Mesenchymal stem cell (in vitro differentiated cells and primary cell): ENCODE measurements around the gene AKR1E2.

Experiments
- DNase-seq: peaks from one replicate; pipeline ENCODE4 v3.0.0-alpha.2; 2013
- H2AFZ ChIP-seq: one replicate; pipeline ENCODE4 v1.6.1; 2013; ENCODE audit warnings: low read depth, mild to moderate bottlenecking, control low read depth, inconsistent platforms, low read length, moderate library complexity
- H2AK5ac ChIP-seq: 2 replicates; pipeline ENCODE4 v1.6.1; 2013; ENCODE audit warnings: low read length, moderate library complexity, mild to moderate bottlenecking, inconsistent platforms; ENCODE audit not compliant: severe bottlenecking
- H2BK120ac ChIP-seq: one replicate; pipeline ENCODE4 v1.6.1; 2013; ENCODE audit warnings: low read depth, mild to moderate bottlenecking, inconsistent platforms, low read length, moderate library complexity
- H2BK12ac ChIP-seq, 2 experiments: one replicate each; pipeline ENCODE4 v1.6.1; 2013; ENCODE audit warnings: inconsistent platforms in 2 of 2, low read length in 2 of 2, mild to moderate bottlenecking in 2 of 2, moderate library complexity in 2 of 2, control low read depth in 1 of 2
- H2BK15ac ChIP-seq: one replicate; pipeline ENCODE4 v1.6.1; 2013; ENCODE audit warnings: mild to moderate bottlenecking, low read depth, inconsistent platforms; ENCODE audit not compliant: poor library complexity, severe bottlenecking
- H2BK5ac ChIP-seq: 2 replicates; pipeline ENCODE4 v1.6.1; 2013; ENCODE audit warnings: low read depth, mild to moderate bottlenecking, low read length, control low read depth, inconsistent platforms; ENCODE audit not compliant: poor library complexity, severe bottlenecking
- H3K14ac ChIP-seq, 2 experiments: one replicate each; pipeline ENCODE4 v1.6.1; 2013; ENCODE audit warnings: inconsistent platforms in 2 of 2, low read length in 2 of 2, control low read depth in 1 of 2, mild to moderate bottlenecking in 1 of 2, moderate library complexity in 1 of 2
- H3K18ac ChIP-seq, 2 experiments: one replicate each; pipeline ENCODE4 v1.6.1; 2013; ENCODE audit warnings: inconsistent platforms in 2 of 2, low read length in 2 of 2, control low read depth in 1 of 2, low read depth in 1 of 2, mild to moderate bottlenecking in 1 of 2
- H3K23ac ChIP-seq, 2 experiments: one replicate each; pipeline ENCODE4 v1.6.1; 2013; ENCODE audit warnings: inconsistent platforms in 2 of 2, low read length in 2 of 2, mild to moderate bottlenecking in 2 of 2, moderate library complexity in 2 of 2, control low read depth in 1 of 2
- H3K27ac ChIP-seq: 2 replicates; pipeline ENCODE4 v1.5.1; 2013; ENCODE audit warnings: mild to moderate bottlenecking, moderate library complexity, low read length, control low read depth, inconsistent platforms; ENCODE audit not compliant: poor library complexity, severe bottlenecking
- H3K27me3 ChIP-seq, 2 experiments: 2 replicates each; pipeline versions ENCODE4 v1.6.1 to v1.7.0; 2013; ENCODE audit warnings: low read length in 2 of 2, mild to moderate bottlenecking in 2 of 2, moderate library complexity in 2 of 2, control low read depth in 1 of 2, inconsistent platforms in 1 of 2; ENCODE audit not compliant: control insufficient read depth in 1 of 2, insufficient read depth in 1 of 2
- H3K36me3 ChIP-seq, 2 experiments: 2 replicates each; pipeline versions ENCODE4 v1.6.1 to v1.7.0; 2013; ENCODE audit warnings: low read length in 2 of 2, control low read depth in 1 of 2, inconsistent platforms in 1 of 2, low read depth in 1 of 2, mild to moderate bottlenecking in 1 of 2; ENCODE audit not compliant: insufficient read depth in 2 of 2, control insufficient read depth in 1 of 2
- H3K4ac ChIP-seq, 2 experiments: one replicate each; pipeline ENCODE4 v1.6.1; 2013; ENCODE audit warnings: inconsistent platforms in 2 of 2, low read length in 2 of 2, mild to moderate bottlenecking in 2 of 2, moderate library complexity in 2 of 2, control low read depth in 1 of 2, low read depth in 1 of 2
- H3K4me1 ChIP-seq: 2 replicates; pipeline ENCODE4 v1.6.1; 2013; ENCODE audit warnings: low read depth, low read length, control low read depth; ENCODE audit not compliant: control insufficient read depth, insufficient read depth
- H3K4me2 ChIP-seq: 2 replicates; pipeline ENCODE4 v1.6.1; 2013; ENCODE audit warnings: low read length, mild to moderate bottlenecking, inconsistent platforms; ENCODE audit not compliant: poor library complexity, severe bottlenecking
- H3K4me3 ChIP-seq, 2 experiments: 2 replicates each; pipeline versions ENCODE4 v1.5.1 to v1.7.0; 2013; ENCODE audit warnings: low read length in 2 of 2, mild to moderate bottlenecking in 2 of 2, control low read depth in 1 of 2, low read depth in 1 of 2; ENCODE audit not compliant: insufficient read depth in 1 of 2
- H3K79me1 ChIP-seq: replicated peaks from 2 replicates; pipeline ENCODE4 v1.6.1; 2013; ENCODE audit warnings: mild to moderate bottlenecking, control low read depth, low read length, inconsistent platforms; ENCODE audit not compliant: poor library complexity, severe bottlenecking
- H3K9ac ChIP-seq: 2 replicates; pipeline ENCODE4 v1.7.0; 2013; ENCODE audit warnings: mild to moderate bottlenecking, low read length, moderate library complexity
- H3K9me3 ChIP-seq: 2 replicates; pipeline ENCODE4 v1.7.0; 2013; ENCODE audit warnings: mild to moderate bottlenecking, low read length; ENCODE audit not compliant: control insufficient read depth
- H4K8ac ChIP-seq: one replicate; pipeline ENCODE4 v1.6.1; 2013; ENCODE audit warnings: inconsistent platforms, mild to moderate bottlenecking, low read length, moderate library complexity
- H4K91ac ChIP-seq: one replicate; pipeline ENCODE4 v1.6.1; 2013; ENCODE audit warnings: mild to moderate bottlenecking, low read length, inconsistent platforms
- WGBS: methylation state at CpG from one replicate; pipeline ENCODE4 v1.1.7; 2013; ENCODE audit warnings: mixed read lengths; 5-methylcytosine and 5-hydroxymethylcytosine counted together

Gene AKR1E2

DNA sequence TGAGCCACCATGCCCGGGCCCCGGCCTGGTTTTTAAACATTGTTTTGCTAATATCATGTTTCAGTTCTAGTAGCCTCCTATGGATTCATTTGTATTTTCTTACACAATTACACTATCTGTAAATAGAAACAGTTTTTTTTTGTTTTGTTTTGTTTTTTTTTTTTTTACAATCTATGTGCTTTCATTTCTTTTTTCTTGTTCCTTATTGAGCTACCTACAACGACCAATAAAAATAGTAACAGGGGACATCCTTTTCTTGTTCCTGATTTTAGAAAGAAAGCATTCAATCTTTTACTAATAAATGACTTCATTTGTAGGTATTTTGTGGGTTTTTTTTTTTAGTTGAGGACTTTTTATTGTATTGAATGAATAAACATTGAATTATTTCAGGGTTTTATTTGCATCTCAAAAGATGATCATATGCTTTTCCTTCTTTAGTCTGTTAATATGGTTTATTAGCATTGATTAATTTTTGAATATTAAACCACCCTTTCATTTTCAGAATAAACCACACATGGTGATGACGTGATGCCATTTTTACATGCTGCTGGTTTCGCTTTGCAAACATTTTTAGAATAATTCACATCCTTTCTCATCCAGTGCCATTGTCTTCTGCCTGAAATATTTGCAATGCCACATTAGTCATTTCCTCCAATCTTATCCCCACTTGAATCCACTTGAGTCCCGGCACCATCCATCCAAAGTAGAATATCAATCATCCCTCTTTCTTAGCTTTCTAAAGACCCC lies 18.1 kb upstream of the AKR1E2 start:
- Histone ChIP-seq H2AK5ac (no peak overlapping the region), H3K36me3 (no peaks in the 10 kb centered on the region), H3K27ac (peak overlapping the region; percentile 80), H2BK12ac (no peak overlapping the region), H3K9ac (peak overlapping the region; percentile 57), H3K4me2 (no peak overlapping the region), H3K9me3 (no peaks in the 10 kb centered on the region), H2BK5ac (no peak overlapping the region), H3K4ac (no peak overlapping the region), H3K14ac (no peak overlapping the region), H4K91ac (no peak overlapping the region), H3K4me3 (no peak overlapping the region), H2BK120ac (no peak overlapping the region), H3K23ac (no peak overlapping the region), H2BK15ac (no peak overlapping the region), H3K27me3 (no peaks in the 10 kb centered on the region), H3K4me1 (peaks cover 7% of the 10 kb centered on the region), H3K18ac (no peak overlapping the region), H4K8ac (no peak overlapping the region), H3K79me1 (no peaks in the 10 kb centered on the region), H2AFZ (no peak overlapping the region)
- peak; percentile 76 for DNase-seq
- WGBS: 0% methylated on average over 3 of the region's 6 CpGs

DNA sequence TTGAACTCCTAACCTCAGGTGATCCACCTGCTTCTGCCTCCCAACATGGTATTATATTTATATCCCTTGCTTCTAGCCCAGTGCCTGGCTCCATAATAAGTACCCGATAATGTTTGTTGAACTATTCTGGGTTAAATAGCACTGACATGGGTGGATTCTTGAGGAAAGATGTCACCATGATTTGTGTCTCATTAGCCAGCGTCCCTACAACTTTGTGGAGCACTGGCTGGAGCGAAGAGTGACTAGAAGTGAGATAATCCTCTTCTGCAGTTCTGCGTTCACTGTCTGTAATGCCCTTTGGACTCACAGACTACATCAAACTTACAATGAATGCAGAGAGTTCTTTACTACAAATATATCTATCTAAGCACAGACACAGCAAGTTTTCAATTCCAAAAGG lies 16.9 kb upstream of the AKR1E2 start:
- no peak overlapping the region for H3K23ac ChIP-seq

GRCh38 chr10:4810092-4810491 lies 15.9 kb upstream of the AKR1E2 start:
- Histone ChIP-seq H4K91ac (no peak overlapping the region), H3K4me3 (no peak overlapping the region), H2BK5ac (no peak overlapping the region), H2AK5ac (no peak overlapping the region), H3K9me3 (no peaks in the 10 kb centered on the region), H3K18ac (no peak overlapping the region), H3K4ac (no peak overlapping the region), H2BK12ac (no peak overlapping the region), H3K4me2 (no peak overlapping the region), H2BK15ac (no peak overlapping the region), H3K27me3 (no peaks in the 10 kb centered on the region), H3K27ac (no peak overlapping the region), H3K36me3 (no peaks in the 10 kb centered on the region), H3K79me1 (no peaks in the 10 kb centered on the region), H4K8ac (no peak overlapping the region), H3K14ac (no peak overlapping the region), H3K9ac (peak overlapping the region; percentile 25), H3K4me1 (peaks cover 5% of the 10 kb centered on the region), H2AFZ (no peak overlapping the region), H3K23ac (no peak overlapping the region), H2BK120ac (no peak overlapping the region)
- 74% methylated on average over 8 of the region's 9 CpGs for WGBS
- DNase-seq: no peak

More for the DNA sequence above, 16.9 kb upstream of the AKR1E2 start:
- Histone ChIP-seq H3K27me3 (no peaks in the 10 kb centered on the region), H3K9ac (no peak overlapping the region), H3K36me3 (no peaks in the 10 kb centered on the region), H2AK5ac (peak overlapping the region; percentile 67), H3K4me2 (no peak overlapping the region), H3K4ac (no peak overlapping the region), H3K27ac (no peak overlapping the region), H4K91ac (no peak overlapping the region), H3K4me3 (no peak overlapping the region), H2BK15ac (no peak overlapping the region), H4K8ac (no peak overlapping the region), H2BK12ac (peak overlapping the region in 1 of 2 experiments; percentile 18), H3K9me3 (no peaks in the 10 kb centered on the region), H3K79me1 (no peaks in the 10 kb centered on the region), H2BK120ac (no peak overlapping the region), H2AFZ (no peak overlapping the region), H3K18ac (no peak overlapping the region), H2BK5ac (no peak overlapping the region), H3K14ac (no peak overlapping the region), H3K4me1 (peaks cover 7% of the 10 kb centered on the region)
- no peak for DNase-seq
- WGBS: 43% methylated on average over 4 of the region's 4 CpGs

GRCh38 chr10:4812046-4812445 lies 14.0 kb upstream of the AKR1E2 start:
- no peak overlapping the region for H2BK5ac ChIP-seq
- H3K18ac ChIP-seq: peak overlapping the region in 1 of 2 experiments; percentile 30
- H2AFZ ChIP-seq: no peak overlapping the region
- H2BK120ac ChIP-seq: no peak overlapping the region
- no peak overlapping the region for H3K27ac ChIP-seq
- H3K9me3 ChIP-seq: no peaks in the 10 kb centered on the region
- no peaks in the 10 kb centered on the region for H3K79me1 ChIP-seq
- no peak overlapping the region for H3K4ac ChIP-seq
- H3K36me3 ChIP-seq: no peaks in the 10 kb centered on the region
- H2BK12ac ChIP-seq: peak overlapping the region; percentile 32 to 49
- no peak for DNase-seq
- peak overlapping the region; percentile 27 for H2AK5ac ChIP-seq
- no peak overlapping the region for H3K4me2 ChIP-seq
- H2BK15ac ChIP-seq: no peak overlapping the region
- 60% methylated on average over 1 of the region's 2 CpGs for WGBS
- H3K14ac ChIP-seq: peak overlapping the region in 1 of 2 experiments; percentile 30
- H3K9ac ChIP-seq: peak overlapping the region; percentile 59
- peaks cover 5% of the 10 kb centered on the region for H3K4me1 ChIP-seq
- no peak overlapping the region for H4K91ac ChIP-seq
- H3K27me3 ChIP-seq: no peaks in the 10 kb centered on the region
- no peak overlapping the region for H4K8ac ChIP-seq
- H3K4me3 ChIP-seq: no peak overlapping the region
- no peak overlapping the region for H3K23ac ChIP-seq
